Amygdala (tissue), 56 donors: Measurements from ENCODE around the gene SUSD1.

Source experiments
- DNase-seq, 56 donors: peaks; one replicate each; lab custom pipeline; 2025; lab: John Stamatoyannopoulos, UW

The SUSD1 gene

DNA sequence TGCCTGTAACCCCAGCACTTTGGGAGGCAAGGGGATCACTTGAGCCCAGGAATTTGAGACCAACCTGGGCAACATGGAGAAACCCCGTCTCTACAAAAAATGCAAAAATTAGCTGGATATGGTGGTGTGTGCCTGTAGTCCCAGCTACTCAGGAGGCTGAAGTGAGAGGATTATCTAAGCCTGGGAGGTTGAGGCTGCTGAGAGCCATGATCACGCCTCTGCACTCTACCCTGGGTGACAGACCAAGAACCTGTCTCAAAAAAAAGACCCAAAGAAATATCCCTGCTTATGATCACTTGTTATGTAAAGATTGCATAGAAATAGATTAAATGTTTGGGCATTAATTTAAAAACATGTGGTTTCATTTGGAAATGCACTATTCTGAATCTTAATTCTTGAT lies 153.4 kb downstream of the SUSD1 start:
- no peak for DNase-seq

DNA sequence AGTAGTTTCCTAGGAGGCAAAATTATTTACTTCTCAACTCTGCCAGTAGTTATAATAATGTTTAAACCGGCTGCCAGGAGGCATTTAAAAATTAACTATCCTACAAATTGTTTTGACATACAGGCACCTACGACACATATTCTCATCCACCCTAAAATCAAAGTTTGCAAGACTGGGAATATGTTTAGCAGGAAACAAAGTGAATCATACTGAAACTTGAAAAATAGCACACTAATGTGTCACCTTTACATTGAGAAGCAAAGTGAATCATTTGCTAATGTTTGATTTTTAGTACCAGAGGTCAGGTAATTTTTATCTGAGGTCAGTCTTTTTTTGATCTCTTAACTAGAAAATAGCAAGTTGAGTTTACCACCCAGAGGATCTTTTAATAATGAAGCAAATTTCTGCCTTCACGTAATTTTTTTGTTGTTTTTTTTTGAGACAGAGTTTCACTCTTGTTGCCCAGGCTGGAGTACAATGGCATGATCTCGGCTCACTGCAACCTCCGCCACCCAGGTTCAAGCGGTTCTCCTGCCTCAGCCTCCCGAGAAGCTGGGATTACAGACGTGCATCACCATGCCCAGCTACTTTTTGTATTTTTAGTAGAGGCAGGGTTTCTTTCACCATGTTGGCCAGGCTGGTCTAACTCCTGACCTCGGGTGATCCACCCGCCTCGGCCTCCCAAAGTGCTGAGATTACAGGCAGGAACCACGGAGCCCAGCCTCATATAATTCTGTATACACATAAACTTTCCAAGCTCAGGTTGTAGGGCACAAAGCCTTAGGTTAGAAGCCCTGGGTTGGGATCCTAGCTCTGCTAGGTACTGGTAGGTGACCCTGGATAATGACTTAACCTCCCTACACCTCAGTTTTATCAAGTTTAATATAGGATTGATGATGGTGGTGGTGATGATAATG lies 154.2 kb downstream of the SUSD1 start:
- no peak for DNase-seq

DNA sequence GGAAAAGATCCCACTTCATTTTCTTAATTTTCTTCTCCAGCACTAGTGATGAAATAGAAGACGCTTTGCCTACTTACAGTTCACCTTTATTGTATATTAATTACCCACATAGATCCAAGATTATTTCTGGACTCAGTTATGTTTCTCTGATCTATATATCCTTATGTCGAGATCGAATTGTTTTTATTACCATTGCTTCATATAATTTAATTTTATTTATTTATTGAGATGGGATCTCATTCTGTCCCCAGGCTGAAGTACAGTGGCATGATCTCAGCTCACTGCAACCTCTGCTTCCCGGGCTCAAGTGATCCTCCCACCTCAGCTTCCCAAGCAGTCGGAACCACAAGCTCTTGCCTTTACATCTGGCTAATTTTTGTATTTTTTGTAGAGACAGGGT lies 157.2 kb downstream of the SUSD1 start:
- DNase-seq: no peak

DNA sequence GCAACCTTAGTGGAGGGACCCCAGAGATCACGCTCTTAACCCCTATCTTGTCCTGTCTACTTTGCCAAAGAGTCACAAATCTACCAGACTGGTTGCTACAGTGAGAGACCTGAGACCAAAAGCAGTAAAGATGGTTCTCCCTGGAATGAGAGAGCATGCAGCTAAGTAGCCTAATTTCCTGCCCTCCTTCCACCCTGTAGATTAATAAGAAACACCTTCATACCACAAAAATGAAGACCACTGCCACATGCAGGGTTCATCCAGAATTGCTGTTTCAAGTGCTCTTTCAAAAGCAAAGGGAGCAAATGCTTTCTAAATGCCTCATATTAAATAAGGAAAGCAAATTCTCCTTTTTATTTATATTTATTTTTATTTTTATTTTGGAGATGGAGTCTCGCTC lies 159.4 kb downstream of the SUSD1 start:
- DNase-seq: no peak

DNA sequence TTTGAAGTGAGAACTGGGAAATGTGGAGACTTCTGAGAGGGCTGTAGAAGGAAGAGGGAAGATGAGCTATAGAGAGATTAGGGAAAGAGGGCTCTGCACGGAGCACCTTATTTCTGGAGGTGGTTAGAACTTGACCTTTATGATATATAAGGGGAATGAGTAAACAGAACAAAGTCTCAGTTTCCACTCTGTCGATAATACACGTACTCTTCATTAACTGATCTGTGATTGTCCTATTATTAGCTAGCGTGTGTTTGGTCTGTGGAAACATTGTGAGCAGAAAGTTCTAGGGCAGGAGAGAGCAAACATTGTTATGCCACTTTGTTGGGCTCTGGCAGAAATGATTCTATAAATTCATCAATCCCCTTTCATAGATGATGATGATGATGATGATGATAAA lies 159.9 kb downstream of the SUSD1 start:
- DNase-seq: no peak

DNA sequence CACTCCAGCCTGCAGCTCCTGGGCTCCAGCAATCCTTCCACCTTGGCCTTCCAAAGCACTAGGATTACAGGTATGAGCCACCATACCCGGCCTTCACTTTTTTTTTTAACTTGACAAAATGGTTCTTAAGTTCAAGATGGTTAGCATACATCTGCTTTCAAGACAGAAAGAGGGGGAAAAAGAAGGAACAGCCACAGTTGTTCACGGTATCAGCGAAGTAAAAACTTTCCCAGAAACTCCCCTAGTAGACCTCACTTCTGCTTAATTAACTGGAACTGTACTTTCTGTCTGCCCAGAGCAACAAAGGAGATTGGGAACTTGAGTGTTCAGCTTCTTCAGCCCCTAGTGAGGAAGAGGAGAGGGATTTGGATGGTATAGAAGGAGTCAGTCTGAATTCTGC lies 161.8 kb downstream of the SUSD1 start:
- no peak for DNase-seq

DNA sequence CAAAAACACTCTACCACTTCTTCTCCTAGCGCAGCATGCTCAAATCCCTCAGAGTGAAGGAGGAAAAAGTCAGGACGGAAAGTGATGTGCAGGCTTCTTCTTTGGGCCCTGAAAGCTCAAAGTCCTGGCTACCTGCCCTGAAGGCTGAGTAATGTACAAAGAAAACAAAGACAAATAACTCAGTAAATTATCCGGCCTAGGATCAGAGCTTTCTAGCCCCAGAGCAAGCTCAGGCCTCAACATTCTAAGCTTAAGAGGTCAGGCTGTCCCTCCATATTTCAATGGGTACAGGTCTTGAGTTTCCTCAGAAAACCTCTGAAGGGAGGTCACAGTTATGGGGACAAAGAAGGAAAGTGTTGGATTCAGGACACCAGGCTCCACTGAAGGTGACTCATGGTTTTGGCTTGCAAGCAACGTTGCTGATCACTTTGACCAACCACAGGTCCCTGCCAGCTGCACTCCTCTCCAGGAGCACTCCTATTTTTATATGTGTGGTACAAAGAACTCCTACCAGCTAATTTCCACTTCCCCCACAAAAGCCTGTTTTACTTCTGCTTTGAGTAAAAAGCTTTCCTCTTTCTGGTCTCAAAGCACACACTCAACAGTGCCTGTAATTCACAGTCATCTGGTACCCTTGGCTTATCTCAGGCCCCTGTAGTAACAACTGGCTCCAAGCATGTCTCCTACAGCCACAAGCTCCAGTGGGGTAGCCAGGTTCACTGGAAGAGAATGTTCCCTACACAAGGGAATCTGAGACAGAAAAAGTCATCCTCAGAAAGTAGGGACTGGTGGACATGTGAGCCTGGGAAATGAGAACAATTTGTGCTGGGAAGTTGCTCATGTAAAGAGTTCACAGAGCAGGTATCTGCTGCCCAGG lies 162.8 kb downstream of the SUSD1 start:
- DNase-seq: peak in 34 of 56 donors; percentile 1 to 56 (median 18)

DNA sequence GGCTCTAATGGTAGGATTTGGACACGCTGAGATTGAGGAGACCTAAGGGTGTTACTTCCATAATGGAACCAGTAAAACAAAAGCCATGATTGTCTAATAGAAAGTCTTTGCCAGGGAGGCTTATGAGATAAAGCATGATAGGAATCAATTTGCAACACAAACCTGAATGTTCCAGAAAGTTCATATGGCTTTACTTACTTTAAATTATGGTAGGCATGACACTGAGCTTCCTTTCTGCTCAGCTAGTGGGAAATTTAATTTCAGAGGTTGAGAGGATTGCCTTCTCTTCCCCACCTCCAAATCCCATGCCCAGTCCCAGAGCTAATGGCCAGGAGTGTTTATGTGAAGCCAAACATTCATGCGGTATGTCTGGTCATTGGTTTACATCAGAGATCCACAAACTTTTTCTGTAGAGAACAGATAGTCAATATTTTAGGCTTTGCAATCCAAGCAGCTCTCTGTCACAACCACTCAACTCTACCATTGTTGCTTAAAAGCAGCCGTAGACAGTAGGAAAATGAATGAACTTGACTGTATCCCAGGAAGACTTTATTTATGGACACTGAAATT lies 164.0 kb downstream of the SUSD1 start:
- no peak for DNase-seq

DNA sequence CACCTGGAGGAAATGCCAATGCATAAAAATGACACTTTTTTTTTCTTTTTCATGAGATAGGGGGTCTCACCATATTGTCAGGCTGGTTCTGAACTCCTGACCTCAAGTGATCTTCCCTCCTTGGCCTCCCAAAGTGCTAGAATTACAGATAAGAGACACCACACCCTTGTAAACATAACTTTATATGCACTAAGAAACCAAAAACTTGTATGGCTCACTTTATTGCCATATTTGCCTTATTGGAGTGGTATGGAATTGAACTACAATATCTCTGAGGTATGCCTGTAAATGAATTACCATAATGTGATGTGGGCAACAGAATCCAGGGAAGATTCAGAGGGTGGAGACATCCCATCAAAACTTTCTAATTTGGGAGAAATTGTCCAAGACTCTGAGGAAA lies 164.6 kb downstream of the SUSD1 start:
- DNase-seq: no peak

DNA sequence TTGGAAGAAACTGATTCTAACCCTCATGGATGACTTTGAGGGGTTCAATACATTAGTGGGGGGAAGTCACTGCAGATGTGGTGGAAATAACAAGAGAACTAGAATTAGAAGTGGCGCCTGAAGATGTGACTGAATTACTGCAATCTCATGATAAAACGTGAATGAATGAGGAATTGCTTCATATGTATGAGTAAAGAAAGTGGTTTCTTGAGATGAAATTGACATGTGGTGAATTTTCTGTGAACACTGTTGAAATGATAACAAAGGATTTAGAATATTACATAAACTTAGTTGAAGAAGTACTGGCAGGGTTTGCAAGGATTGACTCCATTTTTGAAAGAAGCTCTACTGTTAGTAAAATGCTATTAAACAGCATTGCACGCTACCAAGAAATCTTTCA lies 165.4 kb downstream of the SUSD1 start:
- no peak for DNase-seq

DNA sequence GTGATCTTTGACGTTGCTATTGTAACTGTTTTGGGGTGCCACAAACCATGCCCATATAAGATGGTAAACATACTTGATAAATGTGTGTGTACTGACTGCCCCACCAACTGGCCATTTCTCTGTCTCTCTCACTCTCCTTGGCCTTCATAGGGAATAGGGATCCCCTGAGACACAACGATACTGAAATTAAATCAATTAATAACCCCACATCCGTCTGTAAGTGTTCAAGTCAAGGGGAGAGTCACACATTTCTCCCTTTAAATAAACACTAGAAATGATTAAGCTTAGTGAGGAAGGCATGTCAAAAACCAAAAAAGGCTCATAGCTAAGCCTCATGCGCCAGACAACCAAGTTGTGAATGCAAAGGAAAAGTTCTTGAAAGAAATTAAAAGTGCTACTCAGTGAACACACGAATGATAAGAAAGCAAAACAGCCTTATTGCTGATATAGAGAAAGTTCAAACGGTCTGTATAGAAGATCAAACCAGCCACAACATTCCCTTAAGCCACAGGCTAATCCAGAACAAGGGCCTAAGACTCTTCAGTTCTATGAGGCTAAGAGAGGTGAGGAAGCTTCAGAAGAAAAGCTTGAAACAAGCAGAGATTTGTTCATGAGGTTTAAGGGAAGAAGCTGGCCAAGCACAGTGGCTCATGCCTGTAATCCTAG lies 167.4 kb downstream of the SUSD1 start:
- no peak for DNase-seq

DNA sequence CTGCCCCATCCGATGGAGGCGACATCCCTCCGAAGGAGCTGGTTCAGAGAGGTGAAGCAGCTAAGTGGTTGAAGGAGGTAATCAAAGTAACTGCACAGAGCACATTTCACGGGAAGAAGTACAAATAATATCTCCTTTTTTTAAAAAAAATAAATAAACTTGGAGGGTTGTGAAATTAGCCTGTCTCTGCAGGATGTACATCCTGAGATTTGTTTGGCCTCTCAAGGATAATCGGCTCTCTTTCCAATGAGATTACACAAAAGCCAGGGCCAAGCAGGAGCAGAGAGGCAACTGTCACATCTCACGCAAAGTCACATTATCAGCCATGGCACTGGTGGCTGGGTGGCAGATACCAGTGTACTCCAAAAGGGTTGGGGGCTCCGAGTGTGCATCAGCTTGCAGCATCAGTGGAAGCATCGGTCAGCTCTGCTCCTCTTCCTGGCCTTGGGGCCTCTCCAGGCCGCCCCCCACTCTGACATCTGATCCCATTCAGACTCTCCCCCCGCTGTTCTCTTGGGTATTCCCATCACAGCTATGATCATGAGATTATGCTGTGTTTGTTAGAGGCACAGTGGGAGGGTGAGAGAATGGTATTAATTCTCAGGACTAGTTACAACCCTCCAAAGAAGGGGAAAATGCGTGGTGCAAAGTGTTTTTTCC lies 168.6 kb downstream of the SUSD1 start:
- no peak for DNase-seq

DNA sequence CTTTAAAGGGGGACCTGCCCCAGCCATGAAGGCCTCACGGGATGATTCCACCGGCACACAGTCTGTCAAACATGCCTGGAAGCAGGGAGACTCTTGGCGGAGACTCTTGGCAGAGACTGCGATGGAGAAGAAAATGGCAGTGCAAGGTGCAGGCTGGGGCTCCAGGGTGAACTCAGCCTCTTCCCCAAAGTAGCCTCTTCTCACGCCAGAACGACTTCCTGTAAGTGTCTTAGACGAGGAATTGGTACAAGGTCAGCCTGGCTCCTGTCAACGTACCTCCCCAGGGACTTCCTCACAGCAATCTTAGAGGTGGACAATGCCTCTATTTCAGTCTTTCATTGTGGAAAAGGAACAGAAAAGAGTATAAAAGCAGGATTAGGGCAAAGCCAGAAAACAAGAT lies 169.2 kb downstream of the SUSD1 start:
- DNase-seq: no peak

DNA sequence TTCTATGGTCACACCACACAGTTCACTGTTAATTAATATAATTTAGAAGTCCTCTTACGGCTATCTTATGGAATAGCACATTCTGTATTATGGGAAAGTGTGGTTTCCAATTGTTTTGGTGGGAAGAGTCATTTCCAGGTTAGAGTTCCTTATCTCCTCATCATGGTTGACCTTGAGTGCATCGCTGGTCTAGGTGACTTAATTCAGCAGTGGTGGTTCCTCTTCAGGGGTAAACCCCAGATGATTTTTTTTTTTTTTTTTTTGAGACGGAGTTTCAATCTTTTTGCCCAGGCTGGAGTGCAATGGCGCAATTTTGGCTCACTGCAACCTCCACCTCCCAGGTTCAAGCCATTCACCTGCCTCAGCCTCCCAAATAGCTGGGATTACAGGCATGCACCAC lies 171.6 kb downstream of the SUSD1 start:
- DNase-seq: no peak

DNA sequence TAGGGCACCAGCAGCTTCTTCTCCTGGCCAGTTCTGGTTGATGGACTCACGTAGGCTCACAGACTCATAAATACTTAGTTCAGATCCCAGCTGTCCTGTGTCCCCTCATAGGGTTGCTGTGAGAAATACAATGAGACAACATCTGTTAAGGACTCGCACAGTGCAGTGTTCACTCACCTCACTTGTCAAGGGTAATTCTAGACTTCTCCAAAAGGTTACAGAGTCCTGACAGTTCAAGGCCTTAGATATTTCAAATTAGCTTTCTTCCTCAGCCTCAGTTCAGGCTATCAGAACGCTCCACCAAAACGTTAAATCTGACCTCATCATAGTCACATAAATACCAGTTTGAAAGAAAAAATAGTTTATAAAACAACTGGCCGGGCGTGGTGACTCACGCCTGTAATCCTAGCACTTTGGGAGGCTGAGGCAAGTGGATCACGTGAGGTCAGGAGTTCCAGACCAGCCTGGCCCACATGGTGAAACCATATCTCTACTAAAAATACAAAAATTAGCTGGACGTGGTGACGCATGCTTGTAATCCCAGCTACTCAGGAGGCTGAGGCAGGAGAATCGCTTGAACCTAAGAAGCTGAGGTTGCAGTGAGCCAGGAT lies 172.1 kb downstream of the SUSD1 start:
- no peak for DNase-seq

DNA sequence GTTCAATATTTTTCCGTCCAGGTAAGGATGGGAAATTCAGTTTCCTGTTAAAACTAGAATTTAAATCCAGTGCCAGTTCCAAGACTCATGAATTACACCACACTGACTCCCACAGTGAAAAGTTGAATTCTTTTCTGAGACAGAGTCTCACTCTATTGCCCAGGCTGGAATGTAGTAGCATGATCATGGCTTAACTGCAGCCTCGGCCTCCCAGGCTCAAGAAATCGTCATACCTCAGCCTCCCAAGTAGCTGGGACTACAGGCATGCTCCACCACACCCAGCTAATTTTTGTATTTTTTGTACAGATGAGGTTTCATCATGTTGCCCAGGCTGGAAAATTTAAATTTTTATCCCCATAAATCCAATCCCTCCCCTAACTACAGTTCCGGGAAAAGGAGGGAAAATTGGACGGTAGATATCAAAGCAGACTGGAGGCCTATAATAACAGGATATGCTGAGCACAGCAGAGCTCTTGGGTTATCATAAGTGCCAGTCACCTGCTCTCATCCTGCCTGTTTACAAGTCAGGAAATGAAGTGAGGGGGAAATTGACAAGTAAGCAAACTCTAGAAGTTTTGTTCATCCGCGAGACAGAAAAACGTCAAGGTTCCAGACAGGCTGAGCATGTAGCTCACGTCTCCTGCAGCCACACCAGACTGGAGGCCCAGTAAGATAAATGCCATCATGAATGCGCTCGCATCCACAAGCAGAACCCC lies 172.8 kb downstream of the SUSD1 start:
- DNase-seq: no peak

DNA sequence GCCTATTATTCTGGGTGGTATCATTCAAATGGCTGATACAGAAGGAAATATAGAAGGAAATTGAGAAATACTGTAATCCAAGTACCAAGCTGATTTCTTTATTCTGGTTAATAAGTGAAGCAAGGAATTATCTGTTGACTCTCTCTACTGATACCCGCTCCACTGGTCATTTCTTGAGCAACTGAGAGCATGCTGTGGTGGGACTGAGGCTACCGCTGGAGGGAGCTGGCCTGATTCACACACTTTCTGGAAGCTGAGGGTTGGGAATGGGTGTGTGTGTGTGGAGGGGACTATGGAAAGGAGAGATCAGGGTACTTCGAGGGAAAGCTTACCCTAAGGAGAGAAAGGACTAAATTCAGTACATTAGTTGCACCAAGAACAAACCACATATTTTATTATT lies 174.4 kb downstream of the SUSD1 start:
- DNase-seq: no peak

DNA sequence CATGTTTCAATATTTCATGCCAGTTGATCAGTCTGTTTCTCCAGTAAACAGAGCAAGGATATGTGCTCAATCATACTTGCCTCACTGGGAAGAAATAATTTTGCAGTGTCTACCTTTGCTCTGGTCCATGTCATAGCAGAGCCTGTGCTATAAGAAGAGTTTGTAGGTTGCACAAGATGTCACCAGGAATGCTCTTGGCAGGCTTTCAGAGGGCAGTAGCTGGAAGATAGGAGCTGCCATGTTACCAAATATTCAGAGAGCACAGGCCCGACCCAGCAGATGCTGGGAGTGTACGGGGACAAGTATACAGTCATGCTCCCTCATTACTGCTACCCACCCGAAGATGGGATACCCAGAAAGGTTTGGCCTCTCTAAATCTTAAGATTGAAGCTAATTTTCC lies 175.8 kb downstream of the SUSD1 start:
- DNase-seq: no peak

DNA sequence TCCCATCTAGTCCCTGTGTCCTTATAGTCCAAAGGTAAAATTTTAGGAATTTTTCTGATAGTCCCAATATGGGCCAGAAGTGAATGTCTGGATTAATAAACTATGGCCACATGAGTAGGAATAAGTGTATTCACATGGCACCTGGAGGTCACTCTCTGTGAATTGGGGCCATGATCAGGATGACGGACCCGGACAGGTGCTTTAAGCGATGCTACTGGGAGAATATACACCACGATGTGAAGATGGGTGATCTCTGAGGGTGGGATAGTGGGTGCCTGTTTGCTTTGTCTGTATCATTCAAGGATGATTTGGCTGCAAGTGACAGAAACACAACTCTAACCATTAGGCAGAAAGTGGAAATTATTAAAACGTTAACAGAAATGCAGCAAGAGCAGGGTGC lies 177.3 kb downstream of the SUSD1 start:
- DNase-seq: no peak
